H9 (cell line): ENCODE measurements around the gene PCDHAC2. TPM values are rescaled to one million over a fixed set of nuclear protein-coding genes. Genes with fewer than 3 reads are reported as not detected.

Source experiments
- DNase-seq: peaks from one replicate; pipeline ENCODE4 v3.0.0-alpha.2; 2017
- H2AFZ ChIP-seq: one replicate; pipeline ENCODE4 v1.6.1; 2013; ENCODE audit warnings: mild to moderate bottlenecking, low read length, control low read depth, moderate library complexity
- H2AK5ac ChIP-seq: 2 replicates; pipeline ENCODE4 v1.6.1; 2013; ENCODE audit warnings: low read length, control low read depth, mixed read lengths; ENCODE audit not compliant: insufficient read length
- H2BK120ac ChIP-seq: one replicate; pipeline ENCODE4 v1.6.1; 2013; ENCODE audit warnings: low read depth, mild to moderate bottlenecking, low read length, control low read depth, inconsistent platforms; ENCODE audit not compliant: poor library complexity, severe bottlenecking
- H2BK12ac ChIP-seq: 2 replicates; pipeline ENCODE4 v1.6.1; 2013; ENCODE audit warnings: low read length, control low read depth, mixed read lengths, low read depth; ENCODE audit not compliant: insufficient read length
- H2BK15ac ChIP-seq: 2 replicates; pipeline ENCODE4 v1.6.1; 2013; ENCODE audit warnings: low read depth, low read length, control low read depth
- H2BK20ac ChIP-seq: one replicate; pipeline ENCODE4 v1.6.1; 2013; ENCODE audit warnings: low read depth, mild to moderate bottlenecking, low read length, control low read depth, inconsistent platforms; ENCODE audit not compliant: poor library complexity, severe bottlenecking
- H2BK5ac ChIP-seq: 2 replicates; pipeline ENCODE4 v1.6.1; 2013; ENCODE audit warnings: low read length, control low read depth, mixed read lengths; ENCODE audit not compliant: insufficient read length
- H3K14ac ChIP-seq: 2 replicates; pipeline ENCODE4 v1.6.1; 2013; ENCODE audit warnings: low read length, control low read depth; ENCODE audit not compliant: insufficient read depth
- H3K18ac ChIP-seq: 2 replicates; pipeline ENCODE4 v1.6.1; 2013; ENCODE audit warnings: low read depth, mild to moderate bottlenecking, mixed read lengths, low read length, control low read depth; ENCODE audit not compliant: insufficient read length
- H3K23ac ChIP-seq: 2 replicates; pipeline ENCODE4 v1.6.1; 2013; ENCODE audit warnings: low read length, control low read depth, mixed read lengths, low read depth; ENCODE audit not compliant: insufficient read length
- H3K23me2 ChIP-seq: 2 replicates; pipeline ENCODE4 v1.6.1; 2013; ENCODE audit warnings: low read depth, mild to moderate bottlenecking, mixed read lengths, low read length, control low read depth; ENCODE audit not compliant: insufficient read length, poor library complexity, severe bottlenecking
- H3K27ac ChIP-seq: 2 replicates; pipeline ENCODE4 v1.5.1; 2013; ENCODE audit warnings: low read length, control low read depth, mixed read lengths, low read depth; ENCODE audit not compliant: insufficient read length
- H3K27me3 ChIP-seq: 2 replicates; pipeline ENCODE4 v1.6.1; 2013; ENCODE audit warnings: low read length, control low read depth, inconsistent platforms; ENCODE audit not compliant: insufficient read depth
- H3K4ac ChIP-seq: 2 replicates; pipeline ENCODE4 v1.6.1; 2013; ENCODE audit warnings: low read depth, mild to moderate bottlenecking, control low read depth, inconsistent platforms, low read length, moderate library complexity
- H3K4me1 ChIP-seq: 2 replicates; pipeline ENCODE4 v1.6.1; 2013; ENCODE audit warnings: low read length, control low read depth, inconsistent platforms; ENCODE audit not compliant: insufficient read depth
- H3K4me2 ChIP-seq: 2 replicates; pipeline ENCODE4 v1.6.1; 2013; ENCODE audit warnings: low read length, control low read depth, mixed read lengths; ENCODE audit not compliant: insufficient read length, insufficient read depth
- H3K56ac ChIP-seq: 2 replicates; pipeline ENCODE4 v1.6.1; 2013; ENCODE audit warnings: low read depth, mild to moderate bottlenecking, mixed read lengths, low read length, control low read depth; ENCODE audit not compliant: insufficient read length
- H3K79me1 ChIP-seq: 2 replicates; pipeline ENCODE4 v1.6.1; 2013; ENCODE audit warnings: low read depth, mild to moderate bottlenecking, moderate library complexity, low read length, control low read depth, inconsistent platforms; ENCODE audit not compliant: insufficient read depth, poor library complexity, severe bottlenecking
- H3K79me2 ChIP-seq: 2 replicates; pipeline ENCODE4 v1.6.1; 2013; ENCODE audit warnings: low read length, control low read depth, inconsistent platforms; ENCODE audit not compliant: insufficient read depth
- H3K9ac ChIP-seq: 2 replicates; pipeline ENCODE4 v1.6.1; 2013; ENCODE audit warnings: low read length, control low read depth, mixed read lengths; ENCODE audit not compliant: insufficient read length; ENCODE audit errors: extremely low read depth
- H3K9me3 ChIP-seq: one replicate; pipeline ENCODE4 v1.6.1; 2013; ENCODE audit warnings: low read depth, low read length, inconsistent platforms; ENCODE audit not compliant: control insufficient read depth
- H3T11ph ChIP-seq: one replicate; pipeline ENCODE4 v1.6.1; 2013; ENCODE audit warnings: mild to moderate bottlenecking, low read length, control low read depth, inconsistent platforms
- H4K20me1 ChIP-seq: one replicate; pipeline ENCODE4 v1.6.1; 2013; ENCODE audit not compliant: control insufficient read depth, insufficient read length, insufficient read depth
- H4K5ac ChIP-seq: 2 replicates; pipeline ENCODE4 v1.6.1; 2013; ENCODE audit warnings: low read depth, mild to moderate bottlenecking, mixed read lengths, low read length, control low read depth; ENCODE audit not compliant: insufficient read length
- H4K8ac ChIP-seq: replicated peaks from 2 replicates; pipeline ENCODE4 v1.6.1; 2013; ENCODE audit warnings: low read length, control low read depth, mixed read lengths, low read depth; ENCODE audit not compliant: insufficient read length
- H4K91ac ChIP-seq: 2 replicates; pipeline ENCODE4 v1.6.1; 2013; ENCODE audit warnings: low read depth, mild to moderate bottlenecking, moderate library complexity, mixed read lengths, low read length, control low read depth; ENCODE audit not compliant: insufficient read length
- H3K27ac Mint-ChIP-seq, 3 experiments: 2 replicates in 2 of 3; 3 replicates in 1 of 3; pipeline ENCODE4 v1.8.0; 2020 to 2021; ENCODE audit warnings: mixed read lengths in 3 of 3, mild to moderate bottlenecking in 1 of 3, moderate library complexity in 1 of 3
- H3K27me3 Mint-ChIP-seq: 2 replicates; pipeline ENCODE4 v1.8.0; 2021; ENCODE audit warnings: low read depth, mild to moderate bottlenecking, moderate library complexity, mixed read lengths
- H3K36me3 Mint-ChIP-seq, 3 experiments: 2 replicates in 2 of 3; 3 replicates in 1 of 3; pipeline ENCODE4 v1.8.0; 2020 to 2021; ENCODE audit warnings: low read depth in 3 of 3, mixed read lengths in 3 of 3; ENCODE audit not compliant: insufficient read depth in 1 of 3
- H3K4me1 Mint-ChIP-seq, 2 experiments: 2 replicates each; pipeline ENCODE4 v1.8.0; 2020; ENCODE audit warnings: mixed read lengths in 2 of 2
- H3K4me3 Mint-ChIP-seq, 2 experiments: 2 replicates in 1 of 2; 3 replicates in 1 of 2; pipeline ENCODE4 v1.8.0; 2020 to 2021; ENCODE audit warnings: mild to moderate bottlenecking in 2 of 2, mixed read lengths in 2 of 2, moderate library complexity in 1 of 2
- H3K9me3 Mint-ChIP-seq, 2 experiments: 2 replicates in 1 of 2; 3 replicates in 1 of 2; pipeline ENCODE4 v1.8.0; 2020; ENCODE audit warnings: mild to moderate bottlenecking in 2 of 2, mixed read lengths in 2 of 2, moderate library complexity in 1 of 2
- WGBS: extraction: QIAGEN DNeasy Blood & Tissue Kit; methylation state at CpG from one replicate; pipeline ENCODE4 v1.1.7; 2013; ENCODE audit warnings: missing lambda C conversion rate, low lambda C conversion rate, mixed read lengths; ENCODE audit not compliant: insufficient read length; ENCODE audit errors: extremely low coverage; 5-methylcytosine and 5-hydroxymethylcytosine counted together
- total RNA-seq: library from RNA; stranded (reverse); gene quantifications from 2 replicates; pipeline ENCODE4 v1.2.1, GENCODE V29; 2021
- TF ChIP-seq, protein P1 (sequence below): fragments of 200-600 bp; sonication (generic); conservative IDR thresholded peaks from 3 replicates; pipeline ENCODE4 v1.8.0; 2021; ENCODE audit warnings: antibody characterized with exemption, mild to moderate bottlenecking

PCDHAC2 gene
- total RNA-seq, 1 experiment from 2014 or later, result 4.8 TPM

- Histone ChIP-seq H3K23ac (no peak overlapping the region), H2BK15ac (no peak overlapping the region), H3T11ph (no peak overlapping the region), H3K14ac (no peak overlapping the region), H4K20me1 (no peaks in the 10 kb centered on the region), H4K91ac (no peak overlapping the region), H3K4me1 (peaks cover 16% of the 10 kb centered on the region), H3K27ac (no peak overlapping the region), H2AK5ac (no peak overlapping the region), H3K79me1 (no peaks in the 10 kb centered on the region), H3K4ac (no peak overlapping the region), H3K27me3 (no peaks in the 10 kb centered on the region), H4K8ac (no peak overlapping the region), H4K5ac (no peak overlapping the region), H3K79me2 (no peaks in the 10 kb centered on the region), H2BK5ac (no peak overlapping the region), H2BK12ac (no peak overlapping the region), H3K56ac (no peak overlapping the region), H3K23me2 (no peaks in the 10 kb centered on the region), H2BK20ac (no peak overlapping the region), H3K9ac (no peak overlapping the region), H3K9me3 (no peaks in the 10 kb centered on the region), H2AFZ (no peak overlapping the region), H2BK120ac (no peak overlapping the region), H3K4me2 (no peak overlapping the region), H3K18ac (no peak overlapping the region)
- Mint-ChIP-seq H3K27me3 (no peaks in the 10 kb centered on the region), H3K9me3 (no peaks in the 10 kb centered on the region), H3K4me1 (peaks cover 33 to 34% of the 10 kb centered on the region in 2 experiments), H3K36me3 (no peaks in the 10 kb centered on the region), H3K27ac (peak overlapping the region in 1 of 3 experiments; percentile 25; a peak in 2 of 7 replicates), H3K4me3 (no peak overlapping the region)
- no peak for DNase-seq
- TF ChIP-seq, protein P1, sequence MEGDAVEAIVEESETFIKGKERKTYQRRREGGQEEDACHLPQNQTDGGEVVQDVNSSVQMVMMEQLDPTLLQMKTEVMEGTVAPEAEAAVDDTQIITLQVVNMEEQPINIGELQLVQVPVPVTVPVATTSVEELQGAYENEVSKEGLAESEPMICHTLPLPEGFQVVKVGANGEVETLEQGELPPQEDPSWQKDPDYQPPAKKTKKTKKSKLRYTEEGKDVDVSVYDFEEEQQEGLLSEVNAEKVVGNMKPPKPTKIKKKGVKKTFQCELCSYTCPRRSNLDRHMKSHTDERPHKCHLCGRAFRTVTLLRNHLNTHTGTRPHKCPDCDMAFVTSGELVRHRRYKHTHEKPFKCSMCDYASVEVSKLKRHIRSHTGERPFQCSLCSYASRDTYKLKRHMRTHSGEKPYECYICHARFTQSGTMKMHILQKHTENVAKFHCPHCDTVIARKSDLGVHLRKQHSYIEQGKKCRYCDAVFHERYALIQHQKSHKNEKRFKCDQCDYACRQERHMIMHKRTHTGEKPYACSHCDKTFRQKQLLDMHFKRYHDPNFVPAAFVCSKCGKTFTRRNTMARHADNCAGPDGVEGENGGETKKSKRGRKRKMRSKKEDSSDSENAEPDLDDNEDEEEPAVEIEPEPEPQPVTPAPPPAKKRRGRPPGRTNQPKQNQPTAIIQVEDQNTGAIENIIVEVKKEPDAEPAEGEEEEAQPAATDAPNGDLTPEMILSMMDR, result no peak
- no CpG with 5 or more reads among the region's 2 CpGs for WGBS
These were observed 26.6 kb downstream of the PCDHAC2 start for GRCh38 chr5:140992828-140993227.
